ENCODE results near the gene C11orf65. TPM values are rescaled to one million over a fixed set of nuclear protein-coding genes. Genes with fewer than 3 reads are reported as not detected.
"Not testable (repeated sequence)": the region's sequence is repeated elsewhere in the genome, so short reads cannot be mapped to it uniquely, and the experiment has no call there.

C11orf65 gene
- total RNA-seq, 1 donor from 2014 or later = 1.3 TPM

DNA sequence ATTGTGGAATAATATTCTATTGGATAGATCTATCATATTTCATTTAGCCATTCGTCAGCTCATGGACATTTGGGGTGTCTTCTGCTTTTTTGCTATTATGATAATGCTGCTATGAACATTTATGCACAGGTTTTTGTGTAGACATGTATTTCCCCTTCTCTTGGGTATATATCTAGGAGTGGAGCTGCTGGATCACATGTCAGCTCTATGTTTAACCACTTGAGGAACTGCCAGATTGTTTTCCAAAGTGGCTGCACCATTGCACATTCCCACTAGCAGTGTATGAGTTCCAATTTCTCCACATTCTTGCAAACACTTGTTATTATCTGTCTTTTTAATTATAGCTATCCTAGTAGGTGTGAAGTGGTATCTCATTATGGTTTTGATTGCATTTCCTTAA is 75.0 kb downstream of the C11orf65 start:
- no peaks in the 10 kb centered on the region for H3K9me3 ChIP-seq
- H3K27ac ChIP-seq = no peak overlapping the region
- intact Hi-C loops (cut with DNase I) = no loop called here
- no peak for ATAC-seq
- DNase-seq = no peak
- TF ChIP-seq, protein P1, sequence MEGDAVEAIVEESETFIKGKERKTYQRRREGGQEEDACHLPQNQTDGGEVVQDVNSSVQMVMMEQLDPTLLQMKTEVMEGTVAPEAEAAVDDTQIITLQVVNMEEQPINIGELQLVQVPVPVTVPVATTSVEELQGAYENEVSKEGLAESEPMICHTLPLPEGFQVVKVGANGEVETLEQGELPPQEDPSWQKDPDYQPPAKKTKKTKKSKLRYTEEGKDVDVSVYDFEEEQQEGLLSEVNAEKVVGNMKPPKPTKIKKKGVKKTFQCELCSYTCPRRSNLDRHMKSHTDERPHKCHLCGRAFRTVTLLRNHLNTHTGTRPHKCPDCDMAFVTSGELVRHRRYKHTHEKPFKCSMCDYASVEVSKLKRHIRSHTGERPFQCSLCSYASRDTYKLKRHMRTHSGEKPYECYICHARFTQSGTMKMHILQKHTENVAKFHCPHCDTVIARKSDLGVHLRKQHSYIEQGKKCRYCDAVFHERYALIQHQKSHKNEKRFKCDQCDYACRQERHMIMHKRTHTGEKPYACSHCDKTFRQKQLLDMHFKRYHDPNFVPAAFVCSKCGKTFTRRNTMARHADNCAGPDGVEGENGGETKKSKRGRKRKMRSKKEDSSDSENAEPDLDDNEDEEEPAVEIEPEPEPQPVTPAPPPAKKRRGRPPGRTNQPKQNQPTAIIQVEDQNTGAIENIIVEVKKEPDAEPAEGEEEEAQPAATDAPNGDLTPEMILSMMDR (IDR thresholded peaks at IDR 0.05) = no peak
- no peak overlapping the region for H3K4me3 ChIP-seq
- no peaks in the 10 kb centered on the region for H3K36me3 ChIP-seq
- H3K27me3 ChIP-seq (ENCODE audit: low read depth) = no peaks in the 10 kb centered on the region
- H3K4me1 ChIP-seq = no peaks in the 10 kb centered on the region

DNA sequence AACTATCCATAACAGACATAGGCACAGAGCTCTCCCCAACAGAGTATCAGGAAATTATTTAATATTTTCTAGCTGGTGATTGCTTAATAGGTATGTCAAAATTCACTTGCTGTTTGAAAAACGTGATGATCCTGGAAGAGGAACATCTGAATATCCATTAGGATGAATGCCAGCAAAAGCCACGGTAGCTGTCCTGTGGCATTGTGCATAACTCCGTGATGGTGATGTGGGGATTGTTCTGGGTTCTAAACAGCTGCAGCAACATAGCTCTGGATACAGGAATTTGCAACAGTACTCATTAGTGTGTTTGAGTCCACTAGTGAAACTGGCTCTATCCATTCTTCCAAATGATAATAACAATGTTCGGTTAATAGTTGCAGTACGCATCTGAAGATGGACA is 78.8 kb downstream of the C11orf65 start:
- H3K27ac ChIP-seq = no peak overlapping the region
- no peak for ATAC-seq
- H3K9me3 ChIP-seq = no peaks in the 10 kb centered on the region
- intact Hi-C loops (cut with DNase I) = no loop called here
- H3K4me3 ChIP-seq = no peak overlapping the region
- H3K36me3 ChIP-seq = no peaks in the 10 kb centered on the region
- no peaks in the 10 kb centered on the region for H3K4me1 ChIP-seq
- TF ChIP-seq, protein P1 (IDR thresholded peaks at IDR 0.05) = no peak
- H3K27me3 ChIP-seq (ENCODE audit: low read depth) = no peaks in the 10 kb centered on the region
- no peak for DNase-seq

DNA sequence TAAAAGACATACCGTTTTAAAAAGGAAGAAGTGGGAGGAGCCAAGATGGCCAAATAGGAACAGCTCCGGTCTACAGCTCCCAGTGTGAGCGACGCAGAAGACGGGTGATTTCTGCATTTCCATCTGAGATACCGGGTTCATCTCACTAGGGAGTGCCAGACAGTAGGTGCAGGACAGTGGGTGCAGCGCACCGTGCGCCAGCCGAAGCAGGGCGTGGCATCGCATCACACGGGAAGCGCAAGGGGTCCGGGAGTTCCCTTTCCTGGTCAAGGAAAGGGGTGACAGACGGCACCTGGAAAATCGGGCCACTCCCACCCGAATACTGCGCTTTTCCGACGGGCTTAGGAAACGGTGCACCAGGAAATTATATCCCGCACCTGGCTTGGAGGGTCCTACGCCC is 93.8 kb downstream of the C11orf65 start:
- ATAC-seq; H3K36me3 ChIP-seq; intact Hi-C loops (cut with DNase I); DNase-seq; H3K4me3 ChIP-seq; H3K9me3 ChIP-seq; H3K27me3 ChIP-seq (ENCODE audit: low read depth); H3K27ac ChIP-seq; H3K4me1 ChIP-seq: not testable (repeated sequence)

DNA sequence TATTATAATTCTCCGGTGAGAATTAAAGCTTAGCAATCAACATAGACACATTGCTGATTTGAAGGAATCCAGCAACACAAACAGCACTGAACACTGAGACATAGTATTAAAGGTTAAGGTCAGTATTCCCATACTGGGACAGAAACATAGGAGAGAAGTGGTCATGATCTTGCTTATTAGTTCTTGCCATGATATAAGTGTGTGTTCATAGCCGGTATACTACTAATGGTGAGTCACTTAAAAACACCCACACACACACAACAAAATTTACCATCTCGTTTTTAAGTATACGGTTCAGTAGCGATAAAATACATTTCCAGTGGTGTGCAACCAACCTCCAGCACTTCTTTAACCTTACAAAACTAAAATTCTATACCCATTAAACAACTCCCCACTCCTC is 96.3 kb downstream of the C11orf65 start:
- no peak for ATAC-seq
- intact Hi-C loops (cut with DNase I) = no loop called here

DNA sequence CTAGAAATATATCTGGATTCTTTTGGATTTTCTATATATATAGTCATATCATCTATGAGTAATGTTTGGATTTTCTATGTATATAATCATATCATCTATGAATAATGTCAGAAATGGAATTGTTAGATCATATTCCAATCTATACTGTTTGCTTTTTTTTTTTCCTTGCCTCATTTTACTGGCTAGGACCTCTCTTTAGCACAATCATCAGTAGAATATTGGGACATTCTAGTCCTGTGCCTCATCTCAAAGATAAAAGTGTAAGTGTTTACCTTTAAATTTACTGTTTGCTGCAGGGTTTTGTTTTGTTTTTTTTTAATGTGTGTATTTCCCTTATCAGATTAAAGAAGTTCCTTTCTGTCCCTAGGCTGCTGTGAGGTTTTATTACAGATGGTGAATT is 97.0 kb downstream of the C11orf65 start:
- intact Hi-C loops (cut with DNase I) = no loop called here
- TF ChIP-seq, protein P1 (IDR thresholded peaks at IDR 0.05) = no peak
- H3K9me3 ChIP-seq = no peaks in the 10 kb centered on the region
- DNase-seq = no peak
- no peak overlapping the region for H3K4me3 ChIP-seq
- H3K27me3 ChIP-seq (ENCODE audit: low read depth) = no peaks in the 10 kb centered on the region
- H3K36me3 ChIP-seq = peaks cover 15% of the 10 kb centered on the region
- no peak for ATAC-seq
- no peak overlapping the region for H3K27ac ChIP-seq
- no peaks in the 10 kb centered on the region for H3K4me1 ChIP-seq

More for the DNA sequence above, 96.3 kb downstream of the C11orf65 start:
- Histone ChIP-seq H3K9me3 (no peaks in the 10 kb centered on the region), H3K36me3 (peaks cover 10% of the 10 kb centered on the region), H3K27me3 (ENCODE audit: low read depth) (no peaks in the 10 kb centered on the region), H3K27ac (no peak overlapping the region), H3K4me1 (no peaks in the 10 kb centered on the region), H3K4me3 (no peak overlapping the region)
- TF ChIP-seq, protein P1 (IDR thresholded peaks at IDR 0.05) = no peak
- DNase-seq = no peak

DNA sequence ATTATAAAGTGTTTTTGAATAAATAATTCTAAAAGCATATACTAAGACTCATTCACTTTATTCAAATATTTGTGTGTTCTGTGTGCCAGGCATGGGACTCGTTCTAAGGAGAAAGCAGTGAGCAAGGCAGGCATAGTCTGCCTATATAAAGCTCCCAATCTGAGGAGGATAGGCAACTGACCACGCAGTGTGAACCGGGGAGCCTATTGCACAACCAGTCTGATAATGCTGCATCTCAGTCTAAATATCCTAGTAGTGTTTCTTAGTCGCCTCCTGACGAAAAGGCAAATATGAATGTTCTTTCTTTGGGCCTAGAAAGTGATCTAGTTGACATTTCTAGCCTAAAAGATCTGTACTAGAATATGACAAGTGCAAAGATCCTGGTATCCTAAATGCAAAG is 98.3 kb downstream of the C11orf65 start:
- intact Hi-C loops (cut with DNase I) = no loop called here
- Histone ChIP-seq H3K27me3 (ENCODE audit: low read depth) (no peaks in the 10 kb centered on the region), H3K9me3 (no peaks in the 10 kb centered on the region), H3K27ac (no peak overlapping the region), H3K4me1 (no peaks in the 10 kb centered on the region), H3K36me3 (peaks cover 24% of the 10 kb centered on the region), H3K4me3 (no peak overlapping the region)
- TF ChIP-seq, protein P1 (IDR thresholded peaks at IDR 0.05) = no peak
- no peak for DNase-seq
- ATAC-seq = no peak
